HepG2 (cell line): Measurements from ENCODE around the gene ZMPSTE24. TPM values are rescaled to one million over a fixed set of nuclear protein-coding genes. Genes with fewer than 3 reads are reported as not detected.
A peak's percentile ranks its signal among the peaks of the same experiment; 100 is the strongest.

Source experiments
- ATF3 ChIP-seq: sonication (generic); formaldehyde crosslinking; IDR thresholded peaks from 2 replicates; pipeline ENCODE4 v1.4.0; 2020; ENCODE audit warnings: missing genetic modification reagents
- ATM ChIP-seq: fragments of 450-650 bp; IDR thresholded peaks from 2 replicates; pipeline ENCODE4 v1.7.1; 2017; ENCODE audit warnings: mild to moderate bottlenecking, borderline replicate concordance
- CBX1 ChIP-seq: IDR thresholded peaks from one replicate; pipeline ENCODE4 v1.6.1; 2016; ENCODE audit warnings: antibody characterized with exemption, low read depth
- FLYWCH1 ChIP-seq: sonication (generic); formaldehyde crosslinking; IDR thresholded peaks from 2 replicates; pipeline ENCODE4 v1.8.1; 2023; ENCODE audit warnings: mild to moderate bottlenecking, missing genetic modification reagents
- GATAD1 ChIP-seq: IDR thresholded peaks from 2 replicates; pipeline ENCODE4 v1.6.1; 2016; ENCODE audit warnings: missing genetic modification reagents, missing compliant biosample characterization
- NFYB ChIP-seq: sonication (generic); formaldehyde crosslinking; IDR thresholded peaks from 2 replicates; pipeline ENCODE4 v1.4.0; 2020; ENCODE audit warnings: missing genetic modification reagents
- NFYC ChIP-seq: IDR thresholded peaks from 2 replicates; pipeline ENCODE4 v1.6.1; 2016; ENCODE audit warnings: missing genetic modification reagents, missing compliant biosample characterization
- PCBP2 ChIP-seq: fragments of 200-400 bp; formaldehyde crosslinking; optimal IDR thresholded peaks from 2 replicates; pipeline ENCODE3; 2018; ENCODE audit warnings: low read length, low read depth; ENCODE audit not compliant: poor library complexity, severe bottlenecking
- POGK ChIP-seq: sonication (generic); formaldehyde crosslinking; conservative IDR thresholded peaks from 2 replicates; pipeline ENCODE4 v1.8.0; 2022; ENCODE audit warnings: mild to moderate bottlenecking, moderate library complexity, missing genetic modification reagents
- REST ChIP-seq, 2 experiments: IDR thresholded peaks; 2 replicates each; pipeline ENCODE4 v1.6.1; 2011 to 2012; ENCODE audit warnings: low read length in 2 of 2, borderline replicate concordance in 1 of 2, low read depth in 1 of 2, mild to moderate bottlenecking in 1 of 2, moderate library complexity in 1 of 2
- STAT5B ChIP-seq: sonication (generic); formaldehyde crosslinking; IDR thresholded peaks from 2 replicates; pipeline ENCODE4 v1.4.0; 2020; ENCODE audit warnings: missing genetic modification reagents
- TCF7 ChIP-seq: sonication (generic); IDR thresholded peaks from 2 replicates; pipeline ENCODE4 v1.6.1; 2016; ENCODE audit warnings: antibody characterized with exemption, low read depth
- ZBTB20 ChIP-seq: sonication (generic); formaldehyde crosslinking; IDR thresholded peaks from 2 replicates; pipeline ENCODE4 v1.8.1; 2023; ENCODE audit warnings: missing genetic modification reagents, low read depth, mild to moderate bottlenecking, borderline replicate concordance
- ZNF124 ChIP-seq: sonication (generic); formaldehyde crosslinking; IDR thresholded peaks from 2 replicates; pipeline ENCODE4 v1.4.0; 2020; ENCODE audit warnings: missing genetic modification reagents
- ZNF280B ChIP-seq: sonication (generic); formaldehyde crosslinking; IDR thresholded peaks from 2 replicates; pipeline ENCODE4 v1.5.0; 2020; ENCODE audit warnings: missing genetic modification reagents, mild to moderate bottlenecking, borderline replicate concordance
- ZNF326 ChIP-seq: sonication (generic); formaldehyde crosslinking; IDR thresholded peaks from 2 replicates; pipeline ENCODE4 v1.4.0; 2020; ENCODE audit warnings: missing genetic modification reagents, borderline replicate concordance
- ZNF574 ChIP-seq: sonication (generic); formaldehyde crosslinking; IDR thresholded peaks from 2 replicates; pipeline ENCODE4 v1.4.0; 2020; ENCODE audit warnings: missing genetic modification reagents
- ZNF883 ChIP-seq: sonication (generic); formaldehyde crosslinking; IDR thresholded peaks from 2 replicates; pipeline ENCODE4 v1.5.1; 2020; ENCODE audit warnings: mild to moderate bottlenecking, missing genetic modification reagents; ENCODE audit errors: not compliant biosample characterization
- polyA plus RNA-seq, 8 experiments: library from polyadenylated mRNA; depleted of rRNA in 3 of 8; stranded (reverse) in 7 of 8; unstranded in 1 of 8; fragments of >200 nt; fragmentation: Illumina TruSeq in 4 of 8; extraction: Trizol in 4 of 8; gene quantifications; 2 replicates each; pipeline versions ENCODE4 v1.2.1 to v1.2.3, GENCODE V29; 2011 to 2016; ENCODE audit warnings: low read depth in 4 of 8, missing spikeins in 1 of 8, mixed read lengths in 1 of 8; ENCODE audit not compliant: insufficient read depth in 1 of 8
- total RNA-seq, 5 experiments: library from RNA; depleted of rRNA; stranded (reverse); fragments of >200 nt; fragmentation: Illumina TruSeq; extraction: Trizol; gene quantifications; 2 replicates each; pipeline ENCODE4 v1.2.3, GENCODE V29; 2016; ENCODE audit warnings: low read depth in 1 of 5

The ZMPSTE24 gene
- total and polyA plus RNA-seq, 2 of the 13 experiments (the other 11 are each of a cell fraction or from before 2014, with no cell fraction given) = 13.6 to 60.2 TPM

- TF ChIP-seq POGK (CRISPR knock-in tag) = 0 out of 2 replicates have a peak, but pooled peaks have one; percentile 26
- TF ChIP-seq ZNF883 (CRISPR knock-in tag) = peak; percentile 48
- TF ChIP-seq REST (IDR thresholded peaks at IDR 0.05; ENCODE audit: borderline replicate concordance in 1 of 2, low read depth in 1 of 2, low read length in 2 of 2) = no peak
- TF ChIP-seq ZNF574 = peak; percentile 54
- TF ChIP-seq ZBTB20 (CRISPR knock-in tag) = no peak
- TF ChIP-seq NFYB = no peak
- no peak for TF ChIP-seq ZNF326 (CRISPR knock-in tag)
- TF ChIP-seq ATM = no peak
- TF ChIP-seq ZNF280B (CRISPR knock-in tag) = no peak
- TF ChIP-seq NFYC (CRISPR knock-in tag) = no peak
- peak; percentile 56 for TF ChIP-seq GATAD1 (CRISPR knock-in tag)
- TF ChIP-seq ZNF124 = 0 out of 2 replicates have a peak, but pooled peaks have one; percentile 62
- TF ChIP-seq STAT5B (CRISPR knock-in tag) = no peak
- no peak for TF ChIP-seq PCBP2
- TF ChIP-seq ATF3 = no peak
- TF ChIP-seq FLYWCH1 = no peak
- TF ChIP-seq CBX1 = no peak
- TF ChIP-seq TCF7 = no peak
Measured at GRCh38 chr1:40338745-40339419, 80.8 kb downstream of the ZMPSTE24 start (continued).
